Suppressor macrophage treated with lipopolysaccharide for 1 hour (primary cell): ENCODE measurements around the gene PTPN12.
"Not testable (repeated sequence)": the region's sequence is repeated elsewhere in the genome, so short reads cannot be mapped to it uniquely, and the experiment has no call there.

Experiments
- DNase-seq, 3 donors: peaks; one replicate each; pipeline ENCODE4 v3.0.0-alpha.2; 2020 to 2022

PTPN12 gene

GRCh38 chr7:77538281-77539212 lies 1.5 kb downstream of the PTPN12 start:
- DNase-seq, result peak; percentile 94 to 96 (median 95)

- DNase-seq, result no peak
Measured at GRCh38 chr7:77540402-77540822, 3.3 kb downstream of the PTPN12 start.

- DNase-seq, result not testable (repeated sequence)
Measured at GRCh38 chr7:77540993-77541392, 3.9 kb downstream of the PTPN12 start.

GRCh38 chr7:77542409-77542808 lies 5.3 kb downstream of the PTPN12 start:
- peak in 2 of 3 donors; percentile 36 to 44 for DNase-seq

GRCh38 chr7:77542895-77543294 lies 5.8 kb downstream of the PTPN12 start:
- DNase-seq, result no peak

GRCh38 chr7:77543910-77544309 lies 6.8 kb downstream of the PTPN12 start:
- DNase-seq, result no peak

GRCh38 chr7:77544518-77544917 lies 7.4 kb downstream of the PTPN12 start:
- no peak for DNase-seq

GRCh38 chr7:77548206-77548605 lies 11.1 kb downstream of the PTPN12 start:
- peak; percentile 29 to 74 (median 72) for DNase-seq

GRCh38 chr7:77549106-77549870 lies 12.2 kb downstream of the PTPN12 start:
- no peak for DNase-seq

GRCh38 chr7:77550586-77550985 lies 13.5 kb downstream of the PTPN12 start:
- DNase-seq, result no peak

GRCh38 chr7:77553123-77553522 lies 16.0 kb downstream of the PTPN12 start:
- no peak for DNase-seq

GRCh38 chr7:77558284-77558967 lies 21.3 kb downstream of the PTPN12 start:
- no peak for DNase-seq

- peak; percentile 29 to 57 (median 50) for DNase-seq
Measured at GRCh38 chr7:77561352-77561751, 24.3 kb downstream of the PTPN12 start.

- no peak for DNase-seq
Measured at GRCh38 chr7:77563275-77563674, 26.2 kb downstream of the PTPN12 start.

- peak; percentile 68 to 94 (median 88) for DNase-seq
Measured at GRCh38 chr7:77565917-77566316, 28.8 kb downstream of the PTPN12 start.

- DNase-seq, result no peak
Measured at GRCh38 chr7:77566421-77566820, 29.3 kb downstream of the PTPN12 start.

GRCh38 chr7:77569514-77570232 lies 32.6 kb downstream of the PTPN12 start:
- peak; percentile 78 to 93 (median 90) for DNase-seq

GRCh38 chr7:77570330-77571011 lies 33.4 kb downstream of the PTPN12 start:
- DNase-seq, result peak; percentile 74 to 95 (median 92)

- peak in 2 of 3 donors; percentile 57 to 62 for DNase-seq
Measured at GRCh38 chr7:77571801-77572200, 34.7 kb downstream of the PTPN12 start.

GRCh38 chr7:77575187-77575586 lies 38.1 kb downstream of the PTPN12 start:
- no peak for DNase-seq

GRCh38 chr7:77576856-77577255 lies 39.8 kb downstream of the PTPN12 start:
- peak in 1 of 3 donors; percentile 26 for DNase-seq

- peak in 2 of 3 donors; percentile 49 for DNase-seq
Measured at GRCh38 chr7:77579797-77580196, 42.7 kb downstream of the PTPN12 start.
